MCF 10A (cell line): ENCODE results near the gene GLTP. TPM values are rescaled to one million over a fixed set of nuclear protein-coding genes. Genes with fewer than 3 reads are reported as not detected.
A peak's percentile ranks its signal among the peaks of the same experiment; 100 is the strongest.

Experiments used
- BruUV-seq: library from RNA; stranded (reverse); fragments of 400-500 nt; replicated peaks from 2 replicates; lab custom pipeline; 2021; lab: Mats Ljungman, UMichigan
- CTCF ChIA-PET: fragments of 300-600 bp; sonication (Branson Sonifier 250); formaldehyde crosslinking; extraction: SDS; loops from one replicate; lab custom pipeline; 2021; ENCODE audit warnings: antibody characterized with exemption, inconsistent platforms; lab: Yijun Ruan, JAX
- POLR2A ChIA-PET: fragments of 300-600, 350-650 bp; sonication (Branson Sonifier 250); formaldehyde crosslinking; extraction: SDS; loops from one replicate; lab custom pipeline; 2020; ENCODE audit warnings: antibody characterized with exemption, inconsistent platforms; lab: Yijun Ruan, JAX
- DNase-seq: peaks from one replicate; pipeline ENCODE4 v3.0.0-alpha.2; 2018; ENCODE audit not compliant: unreplicated experiment
- H3K27ac Mint-ChIP-seq: one replicate; pipeline ENCODE4 v1.8.0; 2022; ENCODE audit warnings: mild to moderate bottlenecking, low read depth, mixed read lengths; ENCODE audit not compliant: unreplicated experiment
- H3K27me3 Mint-ChIP-seq: one replicate; pipeline ENCODE4 v1.8.0; 2022; ENCODE audit warnings: mixed read lengths; ENCODE audit not compliant: insufficient read depth, unreplicated experiment
- H3K36me3 Mint-ChIP-seq: one replicate; pipeline ENCODE4 v1.8.0; 2022; ENCODE audit warnings: mild to moderate bottlenecking, moderate library complexity, mixed read lengths; ENCODE audit not compliant: insufficient read depth, unreplicated experiment
- H3K4me1 Mint-ChIP-seq: one replicate; pipeline ENCODE4 v1.8.0; 2022; ENCODE audit warnings: mixed read lengths; ENCODE audit not compliant: insufficient read depth, unreplicated experiment
- H3K4me3 Mint-ChIP-seq: one replicate; pipeline ENCODE4 v1.8.0; 2022; ENCODE audit warnings: mild to moderate bottlenecking, moderate library complexity, mixed read lengths; ENCODE audit not compliant: unreplicated experiment
- H3K9me3 Mint-ChIP-seq: one replicate; pipeline ENCODE4 v1.8.0; 2022; ENCODE audit warnings: mixed read lengths; ENCODE audit not compliant: unreplicated experiment
- CTCF ChIP-seq: fragments of 200-600 bp; IDR thresholded peaks from one replicate; pipeline ENCODE4 v1.8.0; 2022; ENCODE audit warnings: antibody characterized with exemption, mild to moderate bottlenecking; ENCODE audit not compliant: unreplicated experiment
- intact Hi-C: fragments of 100-400 bp; cut with micrococcal nuclease; formaldehyde crosslinking; loops from 2 replicates; pipeline ENCODE4 v1.14.1; 2022
- total RNA-seq: library from RNA; stranded (reverse); gene quantifications from 2 replicates; pipeline ENCODE4 v1.2.3, GENCODE V29; 2022

The GLTP gene
- total RNA-seq, 1 experiment from 2014 or later: 37.2 TPM

GRCh38 chr12:109923481-109924245, 43.3 kb upstream of the GLTP start:
- H3K36me3 Mint-ChIP-seq: peaks cover 26% of the 10 kb centered on the region
- ChIA-PET CTCF (interaction anchor here (1.2 kb wide), 1 partner anchor 78 kb away, joined by 4 read pairs; no protein-coding TSS in a partner anchor), POLR2A (no interaction called here)
- BruUV-seq: no TSS peak
- TF ChIP-seq CTCF: no peak
- intact Hi-C loops: no loop called here
- no peaks in the 10 kb centered on the region for H3K27me3 Mint-ChIP-seq
- H3K9me3 Mint-ChIP-seq: no peaks in the 10 kb centered on the region
- H3K4me1 Mint-ChIP-seq: no peaks in the 10 kb centered on the region
- DNase-seq: no peak
- peak overlapping the region; percentile 37 for H3K27ac Mint-ChIP-seq
- no peak overlapping the region for H3K4me3 Mint-ChIP-seq

- no TSS peak for BruUV-seq
- H3K27ac Mint-ChIP-seq: peak overlapping the region; percentile 37
- no peaks in the 10 kb centered on the region for H3K27me3 Mint-ChIP-seq
- no peak overlapping the region for H3K4me3 Mint-ChIP-seq
- CTCF ChIA-PET: interaction anchor here (0.7 to 1.2 kb wide), 2 partner anchors 78 to 88 kb away, joined by 4 read pairs; no protein-coding TSS in a partner anchor
- no peak for DNase-seq
- H3K9me3 Mint-ChIP-seq: no peaks in the 10 kb centered on the region
- H3K36me3 Mint-ChIP-seq: peaks cover 29% of the 10 kb centered on the region
- TF ChIP-seq CTCF: no peak
- intact Hi-C loops: no loop called here
- POLR2A ChIA-PET: no interaction called here
- H3K4me1 Mint-ChIP-seq: no peaks in the 10 kb centered on the region
Measured at GRCh38 chr12:109923038-109923437, 42.7 kb upstream of the GLTP start.

- no peaks in the 10 kb centered on the region for H3K4me1 Mint-ChIP-seq
- no TSS peak for BruUV-seq
- DNase-seq: no peak
- H3K4me3 Mint-ChIP-seq: no peak overlapping the region
- H3K27ac Mint-ChIP-seq: no peak overlapping the region
- intact Hi-C loops: no loop called here
- POLR2A ChIA-PET: no interaction called here
- H3K27me3 Mint-ChIP-seq: no peaks in the 10 kb centered on the region
- no peak for TF ChIP-seq CTCF
- CTCF ChIA-PET: interaction anchor here (1.2 kb wide), 1 partner anchor 77 kb away, joined by 4 read pairs; no protein-coding TSS in a partner anchor
- peaks cover 30% of the 10 kb centered on the region for H3K36me3 Mint-ChIP-seq
- no peaks in the 10 kb centered on the region for H3K9me3 Mint-ChIP-seq
Measured at GRCh38 chr12:109921982-109922381, 41.6 kb upstream of the GLTP start.

- no peak for TF ChIP-seq CTCF
- peaks cover 30% of the 10 kb centered on the region for H3K36me3 Mint-ChIP-seq
- BruUV-seq: no TSS peak
- POLR2A ChIA-PET: interaction anchor here (0.6 kb wide), 1 partner anchor 78 kb away, joined by 3 read pairs; no protein-coding TSS in a partner anchor
- CTCF ChIA-PET: interaction anchor here (0.6 to 1.4 kb wide), 4 partner anchors 16 to 67 kb away, joined by 4 to 5 read pairs (median 4); partner anchors contain the start of gene TCHP
- H3K27me3 Mint-ChIP-seq: no peaks in the 10 kb centered on the region
- H3K9me3 Mint-ChIP-seq: no peaks in the 10 kb centered on the region
- no peak overlapping the region for H3K4me3 Mint-ChIP-seq
- H3K4me1 Mint-ChIP-seq: no peaks in the 10 kb centered on the region
- DNase-seq: no peak
- H3K27ac Mint-ChIP-seq: no peak overlapping the region
- intact Hi-C loops: no loop called here
Measured at GRCh38 chr12:109920261-109920780, 40.0 kb upstream of the GLTP start.
